Muscle of back (tissue), 13 donors: ENCODE results near the gene LSM10. TPM values are rescaled to one million over a fixed set of nuclear protein-coding genes. Genes with fewer than 3 reads are reported as not detected.

Source experiments
- DNase-seq, 3 donors: peaks; one replicate each; pipeline versions ENCODE4 v3.0.0 to v3.0.0-alpha.2; 2013
- long read RNA-seq, 9 donors: transcript quantifications; one replicate each; lab custom pipeline, GENCODE V29; 2026
- polyA plus RNA-seq, 10 donors: library from polyadenylated mRNA; unstranded; fragments of 120-200 nt; gene quantifications; one replicate each; pipeline ENCODE4 v1.2.1, GENCODE V29; 2013; ENCODE audit not compliant: insufficient read length in 10 of 10

LSM10 gene
- polyA plus RNA-seq, result 10 to 100 TPM; 19.4 to 27.9 (median 22.2) TPM
- long read RNA-seq, donor 1, transcript LSM10-201 (2 exons, 850 nt), result major isoform, 10 of 10 reads
- long read RNA-seq, donor 1, partial matches to known transcripts, result 0 of 10 reads
- long read RNA-seq, donor 1, other reads (novel, unspliced or antisense), result 0 of 10 reads
- long read RNA-seq, donor 2, transcript LSM10-201 (2 exons, 850 nt), result major isoform, 11 of 11 reads
- long read RNA-seq, donor 2, partial matches to known transcripts, result 0 of 11 reads
- long read RNA-seq, donor 2, other reads (novel, unspliced or antisense), result 0 of 11 reads
- long read RNA-seq, donor 3, result 0 reads
- long read RNA-seq, donor 4, transcript LSM10-201 (2 exons, 850 nt), result major isoform, 14 of 14 reads
- long read RNA-seq, donor 4, partial matches to known transcripts, result 0 of 14 reads
- long read RNA-seq, donor 4, other reads (novel, unspliced or antisense), result 0 of 14 reads
- long read RNA-seq, donor 5, transcript LSM10-201 (2 exons, 850 nt), result major isoform, 17 of 17 reads
- long read RNA-seq, donor 5, partial matches to known transcripts, result 0 of 17 reads
- long read RNA-seq, donor 5, other reads (novel, unspliced or antisense), result 0 of 17 reads
- long read RNA-seq, donor 6, transcript LSM10-201 (2 exons, 850 nt), result major isoform, 13 of 13 reads
- long read RNA-seq, donor 6, partial matches to known transcripts, result 0 of 13 reads
- long read RNA-seq, donor 6, other reads (novel, unspliced or antisense), result 0 of 13 reads
- long read RNA-seq, donor 7, transcript LSM10-201 (2 exons, 850 nt), result major isoform, 10 of 10 reads
- long read RNA-seq, donor 7, partial matches to known transcripts, result 0 of 10 reads
- long read RNA-seq, donor 7, other reads (novel, unspliced or antisense), result 0 of 10 reads
- long read RNA-seq, donor 8, transcript LSM10-201 (2 exons, 850 nt), result major isoform, 13 of 13 reads
- long read RNA-seq, donor 8, partial matches to known transcripts, result 0 of 13 reads
- long read RNA-seq, donor 8, other reads (novel, unspliced or antisense), result 0 of 13 reads
- long read RNA-seq, donor 9, partial matches to known transcripts, result 0 of 3 reads
- long read RNA-seq, donor 9, other reads (novel, unspliced or antisense), result 0 of 3 reads

GRCh38 chr1:36397378-36398230 is at the start of gene LSM10:
Gene LSM10, minus strand, starts transcription at chr1:36397908. Its CDS starts 3,779 bp downstream, at chr1:36394129.
- peak; percentile 92 to 98 (median 97) for DNase-seq

- no peak for DNase-seq
These were observed 49.7 kb upstream of the LSM10 start for GRCh38 chr1:36447450-36447849.

- DNase-seq, result no peak
These were observed 49.0 kb upstream of the LSM10 start for GRCh38 chr1:36446746-36447145.

GRCh38 chr1:36446271-36446670 is 48.6 kb upstream of the LSM10 start:
- peak in 1 of 3 donors; percentile 22 for DNase-seq

GRCh38 chr1:36443297-36443696 is 45.6 kb upstream of the LSM10 start:
- no peak for DNase-seq

GRCh38 chr1:36442337-36442736 is 44.6 kb upstream of the LSM10 start:
- no peak for DNase-seq

- DNase-seq, result no peak
These were observed 42.9 kb upstream of the LSM10 start for GRCh38 chr1:36440646-36441045.

- no peak for DNase-seq
These were observed 42.3 kb upstream of the LSM10 start for GRCh38 chr1:36440044-36440443.

GRCh38 chr1:36438715-36439114 is 41.0 kb upstream of the LSM10 start:
- DNase-seq, result no peak

- no peak for DNase-seq
These were observed 39.1 kb upstream of the LSM10 start for GRCh38 chr1:36436821-36437220.

GRCh38 chr1:36433102-36433501 is 35.4 kb upstream of the LSM10 start:
- no peak for DNase-seq

- no peak for DNase-seq
These were observed 34.9 kb upstream of the LSM10 start for GRCh38 chr1:36432616-36433015.

GRCh38 chr1:36425791-36426190 is 28.1 kb upstream of the LSM10 start:
- DNase-seq, result no peak

GRCh38 chr1:36421649-36422048 is 23.9 kb upstream of the LSM10 start:
- no peak for DNase-seq

GRCh38 chr1:36420836-36421317 is 23.2 kb upstream of the LSM10 start:
- DNase-seq, result peak; percentile 73 to 92 (median 86)

GRCh38 chr1:36420409-36420808 is 22.7 kb upstream of the LSM10 start:
- no peak for DNase-seq

GRCh38 chr1:36419569-36419968 is 21.9 kb upstream of the LSM10 start:
- DNase-seq, result no peak

GRCh38 chr1:36419140-36419539 is 21.4 kb upstream of the LSM10 start:
- no peak for DNase-seq

GRCh38 chr1:36417931-36418330 is 20.2 kb upstream of the LSM10 start:
- no peak for DNase-seq

- DNase-seq, result no peak
These were observed 18.1 kb upstream of the LSM10 start for GRCh38 chr1:36415661-36416326.

- no peak for DNase-seq
These were observed 16.7 kb upstream of the LSM10 start for GRCh38 chr1:36414384-36414783.
